ENCODE measurements around the gene PAM. TPM values are rescaled to one million over a fixed set of nuclear protein-coding genes. Genes with fewer than 3 reads are reported as not detected.

PAM gene
- polyA plus RNA-seq, 1 donor (not counting 4 experiments of a cell fraction or from before 2014, with no cell fraction given): 149 TPM

DNA sequence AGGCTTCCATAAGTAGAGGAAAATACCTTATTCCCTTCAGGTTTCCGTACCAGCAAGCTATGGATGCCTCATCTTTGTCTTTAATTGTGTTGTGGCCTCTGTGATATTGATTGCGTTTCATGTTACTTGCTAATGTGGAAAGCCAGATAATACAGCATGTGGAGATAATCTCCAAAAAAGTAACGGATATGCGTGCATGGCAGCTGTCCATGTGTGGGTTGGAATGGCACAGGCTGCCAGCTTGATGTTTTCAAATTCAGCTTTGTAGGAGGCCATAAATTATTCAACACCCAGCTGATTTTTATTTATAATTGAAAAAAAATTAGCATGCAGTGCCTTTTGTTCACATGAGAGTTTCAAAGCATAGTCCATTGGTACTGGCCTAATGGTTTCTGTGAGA is 219.9 kb downstream of the PAM start:
- Histone ChIP-seq H3K9me3 (ENCODE audit: control insufficient read depth, low read depth, low read length) (no peaks in the 10 kb centered on the region), H4K20me1 (ENCODE audit: control insufficient read depth, extremely low read depth, insufficient read depth, low read length) (no peaks in the 10 kb centered on the region), H3K79me2 (ENCODE audit: control insufficient read depth, insufficient read depth, low read length) (no peaks in the 10 kb centered on the region), H3K27ac (ENCODE audit: control insufficient read depth, insufficient read depth, low read length) (no peak overlapping the region), H3K4me3 (ENCODE audit: control insufficient read depth in 2 of 3, extremely low read depth in 1 of 3, insufficient read depth in 2 of 3, low read depth in 1 of 3, low read length in 3 of 3) (no peak overlapping the region), H3K36me3 (ENCODE audit: control insufficient read depth in 2 of 2, extremely low read depth in 1 of 2, insufficient read depth in 2 of 2, low read length in 2 of 2) (peaks cover 0 to 1% of the 10 kb centered on the region in 2 experiments), H3K4me2 (ENCODE audit: control insufficient read depth, extremely low read depth, insufficient read depth, low read depth, low read length) (no peak overlapping the region), H3K4me1 (ENCODE audit: control insufficient read depth, extremely low read depth, insufficient read depth, low read length) (no peaks in the 10 kb centered on the region), H3K9ac (ENCODE audit: control insufficient read depth, extremely low read depth, insufficient read depth, low read length) (no peak overlapping the region), H2AFZ (ENCODE audit: control insufficient read depth, low read length) (no peak overlapping the region), H3K9me1 (ENCODE audit: control insufficient read depth, extremely low read depth, insufficient read depth, low read length) (no peaks in the 10 kb centered on the region), H3K27me3 (ENCODE audit: control insufficient read depth, extremely low read depth, insufficient read depth, low read length) (no peaks in the 10 kb centered on the region)
- DNase-seq (ENCODE audit: low read depth, low spot score) (no peak), FAIRE-seq (no peak)
- dilution Hi-C loops (cut with MboI; ENCODE audit: extremely low pct_ligation_motif_present, low sequenced_read_pairs): no loop called here
- no peak for TF ChIP-seq EZH2 (IDR thresholded peaks at IDR 0.05; ENCODE audit: low read length)
- no peak for TF ChIP-seq CTCF (optimal IDR thresholded peaks at IDR 0.05 in 1 of 3, IDR thresholded peaks at IDR 0.05 in 1 of 3, conservative IDR thresholded peaks at IDR 0.05 in 1 of 3; ENCODE audit: extremely low read depth in 1 of 3, insufficient read depth in 2 of 3, low read length in 3 of 3)

- Histone ChIP-seq H2AFZ (ENCODE audit: control insufficient read depth, low read length) (no peak overlapping the region), H3K4me2 (ENCODE audit: control insufficient read depth, extremely low read depth, insufficient read depth, low read depth, low read length) (no peak overlapping the region), H3K9me3 (ENCODE audit: control insufficient read depth, low read depth, low read length) (no peaks in the 10 kb centered on the region), H3K4me1 (ENCODE audit: control insufficient read depth, extremely low read depth, insufficient read depth, low read length) (no peaks in the 10 kb centered on the region), H3K9me1 (ENCODE audit: control insufficient read depth, extremely low read depth, insufficient read depth, low read length) (no peaks in the 10 kb centered on the region), H3K9ac (ENCODE audit: control insufficient read depth, extremely low read depth, insufficient read depth, low read length) (no peak overlapping the region), H4K20me1 (ENCODE audit: control insufficient read depth, extremely low read depth, insufficient read depth, low read length) (no peaks in the 10 kb centered on the region), H3K27me3 (ENCODE audit: control insufficient read depth, extremely low read depth, insufficient read depth, low read length) (no peaks in the 10 kb centered on the region), H3K36me3 (ENCODE audit: control insufficient read depth in 2 of 2, extremely low read depth in 1 of 2, insufficient read depth in 2 of 2, low read length in 2 of 2) (peaks cover 0 to 1% of the 10 kb centered on the region in 2 experiments), H3K27ac (ENCODE audit: control insufficient read depth, insufficient read depth, low read length) (no peak overlapping the region), H3K4me3 (ENCODE audit: control insufficient read depth in 2 of 3, extremely low read depth in 1 of 3, insufficient read depth in 2 of 3, low read depth in 1 of 3, low read length in 3 of 3) (no peak overlapping the region), H3K79me2 (ENCODE audit: control insufficient read depth, insufficient read depth, low read length) (no peaks in the 10 kb centered on the region)
- FAIRE-seq (no peak), DNase-seq (ENCODE audit: low read depth, low spot score) (no peak)
- dilution Hi-C loops (cut with MboI; ENCODE audit: extremely low pct_ligation_motif_present, low sequenced_read_pairs): no loop called here
- no peak for TF ChIP-seq CTCF (optimal IDR thresholded peaks at IDR 0.05 in 1 of 3, IDR thresholded peaks at IDR 0.05 in 1 of 3, conservative IDR thresholded peaks at IDR 0.05 in 1 of 3; ENCODE audit: extremely low read depth in 1 of 3, insufficient read depth in 2 of 3, low read length in 3 of 3)
- no peak for TF ChIP-seq EZH2 (IDR thresholded peaks at IDR 0.05; ENCODE audit: low read length)
Measured at GRCh38 chr5:102975457-102976182, 220.5 kb downstream of the PAM start.
